C4-2B (cell line): ENCODE data around the gene EXOC1.

Experiments used
- CTCF ChIP-seq: fragments of 450-650 bp; conservative IDR thresholded peaks from 2 replicates; pipeline ENCODE4 v1.5.1; 2017; ENCODE audit warnings: mild to moderate bottlenecking
- ZFX ChIP-seq: fragments of 450-650 bp; IDR thresholded peaks from 2 replicates; pipeline ENCODE4 v1.6.1; 2017

- no peak for TF ChIP-seq CTCF
- no peak for TF ChIP-seq ZFX
Observed at GRCh38 chr4:55884851-55885219, 31.4 kb downstream of the EXOC1 start.
